H54 (cell line): ENCODE results near the gene PTP4A2.

Source experiments
- DNase-seq: peaks from one replicate; pipeline ENCODE4 v3.0.0; 2011; ENCODE audit warnings: low spot score, mixed read lengths; ENCODE audit not compliant: insufficient read length
- FAIRE-seq: peaks from 3 replicates; lab custom pipeline; 2011; peaks lifted over from hg19 to GRCh38; lab: Jason Lieb, UNC
- POLR2A ChIP-seq: IDR thresholded peaks from 2 replicates; pipeline ENCODE4 v1.6.1; 2011; ENCODE audit warnings: low read depth, mild to moderate bottlenecking, low read length

Gene PTP4A2

DNA sequence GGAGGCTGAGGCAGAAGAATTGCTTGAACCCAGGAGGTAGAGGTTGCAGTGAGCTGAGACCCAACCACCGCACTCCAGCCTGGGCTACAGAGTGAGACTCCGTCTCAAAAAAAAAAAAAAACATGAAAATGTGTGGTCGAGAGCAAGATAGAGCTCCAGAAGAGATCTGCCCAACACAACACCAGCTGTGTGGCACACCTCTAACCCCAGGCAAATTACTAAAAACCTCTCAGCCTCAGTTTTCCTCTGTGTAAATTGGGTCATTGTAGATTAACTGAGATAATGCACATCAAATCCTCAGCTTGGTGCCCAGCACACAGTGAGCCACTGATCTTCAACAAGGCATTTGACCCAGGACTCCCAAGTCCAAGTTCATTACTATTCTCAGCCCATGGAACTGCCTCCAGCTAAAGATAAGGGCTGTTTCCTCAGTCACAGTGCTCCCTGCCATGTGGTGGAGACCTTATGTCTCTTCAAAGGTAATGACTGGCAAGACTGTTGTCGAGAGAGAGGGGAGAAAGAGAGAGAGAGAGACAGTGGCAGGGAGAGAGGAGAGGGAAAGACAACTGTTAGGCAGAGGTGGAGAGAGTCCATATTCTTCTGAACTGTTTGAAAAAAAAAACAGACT lies 58.1 kb downstream of the PTP4A2 start:
- TF ChIP-seq POLR2A, result no peak
- FAIRE-seq (no peak), DNase-seq (no peak)

DNA sequence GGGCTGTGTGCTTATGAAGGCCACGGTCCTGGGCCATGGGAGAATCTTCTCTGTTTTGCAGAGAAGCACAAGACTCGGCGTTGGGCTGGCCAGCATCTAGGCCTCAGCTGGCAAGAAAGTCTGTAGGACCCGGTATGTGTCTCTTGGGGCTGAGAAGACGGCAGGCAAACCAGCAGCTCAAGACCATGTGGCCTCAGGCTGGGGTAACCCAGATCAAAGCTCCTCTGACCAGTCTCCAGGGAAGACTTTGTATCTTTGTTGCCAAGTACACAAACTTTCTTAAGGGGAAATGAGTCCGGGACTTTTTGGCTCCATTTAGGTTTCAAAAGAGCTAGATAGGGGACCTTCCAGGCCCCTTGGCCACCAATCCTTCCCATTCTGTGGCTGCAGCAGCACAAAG lies 60.1 kb downstream of the PTP4A2 start:
- DNase-seq (no peak), FAIRE-seq (no peak)
- TF ChIP-seq POLR2A, result no peak

DNA sequence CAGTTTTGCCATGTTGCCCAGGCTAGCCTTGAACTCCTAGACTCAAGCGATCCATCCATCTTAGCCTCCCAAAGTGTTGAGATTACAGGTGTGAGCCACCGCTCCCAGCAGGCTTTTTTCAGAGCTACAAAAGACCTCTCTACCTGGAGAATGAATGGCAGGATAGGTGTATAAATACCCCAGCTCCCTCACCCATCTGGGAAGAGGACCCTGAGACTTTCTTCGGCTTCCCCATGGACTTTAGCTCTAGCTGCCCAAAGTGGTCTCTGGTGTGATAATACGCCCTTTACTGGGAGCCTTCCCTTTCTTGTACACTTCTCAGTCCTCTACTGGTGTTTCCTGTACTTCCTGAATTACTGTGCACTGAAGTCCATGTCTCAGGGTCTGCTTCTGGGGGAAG lies 60.6 kb downstream of the PTP4A2 start:
- no peak for TF ChIP-seq POLR2A
- no peak for DNase-seq
- no peak for FAIRE-seq

DNA sequence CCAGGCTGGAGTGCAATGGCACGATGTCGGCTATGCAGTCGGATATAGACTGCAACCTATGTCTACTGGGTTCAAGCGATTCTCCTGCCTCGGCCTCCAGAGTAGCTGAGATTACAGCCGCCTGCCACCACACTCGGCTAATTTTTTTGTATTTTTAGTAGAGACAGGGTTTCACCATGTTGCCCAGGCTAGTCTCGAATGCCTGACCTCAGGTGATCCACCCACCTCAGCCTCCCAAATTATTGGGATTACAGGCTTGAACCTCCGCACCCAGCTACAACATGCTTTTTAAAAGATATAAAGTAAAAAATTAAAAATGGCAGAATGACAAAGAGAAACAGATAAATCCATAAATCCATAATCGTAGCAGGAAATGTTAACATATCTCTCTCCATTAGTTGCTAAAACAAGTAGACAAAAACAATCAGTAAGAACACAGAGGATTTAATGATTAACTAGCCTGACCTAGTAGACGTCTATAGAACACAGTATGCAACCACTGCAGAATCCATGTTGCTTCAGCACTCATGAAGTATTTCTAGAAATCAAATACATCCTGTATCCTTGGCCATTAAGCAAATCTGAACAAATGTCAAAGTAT lies 62.4 kb downstream of the PTP4A2 start:
- no peak for DNase-seq
- no peak for TF ChIP-seq POLR2A
- FAIRE-seq, result no peak

DNA sequence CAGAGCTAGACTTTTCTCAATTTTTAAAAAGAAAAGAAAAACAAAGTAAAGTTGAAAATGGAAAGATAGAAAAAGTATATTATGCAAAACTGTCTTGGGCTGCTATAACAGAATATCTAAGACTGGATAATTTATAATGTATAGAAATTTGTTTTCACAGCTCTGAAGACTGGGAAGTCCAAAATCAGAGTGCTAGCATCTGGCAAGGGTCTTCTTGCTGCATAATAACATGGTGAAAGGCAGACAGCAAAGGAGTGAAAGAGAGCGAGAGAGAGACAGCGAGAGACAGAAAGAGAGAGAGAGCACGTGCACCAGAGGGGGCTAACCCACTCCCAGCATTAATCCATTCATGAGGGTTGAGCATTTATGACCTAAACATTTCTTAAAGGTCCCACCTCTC lies 63.2 kb downstream of the PTP4A2 start:
- no peak for DNase-seq
- no peak for TF ChIP-seq POLR2A
- FAIRE-seq, result no peak

DNA sequence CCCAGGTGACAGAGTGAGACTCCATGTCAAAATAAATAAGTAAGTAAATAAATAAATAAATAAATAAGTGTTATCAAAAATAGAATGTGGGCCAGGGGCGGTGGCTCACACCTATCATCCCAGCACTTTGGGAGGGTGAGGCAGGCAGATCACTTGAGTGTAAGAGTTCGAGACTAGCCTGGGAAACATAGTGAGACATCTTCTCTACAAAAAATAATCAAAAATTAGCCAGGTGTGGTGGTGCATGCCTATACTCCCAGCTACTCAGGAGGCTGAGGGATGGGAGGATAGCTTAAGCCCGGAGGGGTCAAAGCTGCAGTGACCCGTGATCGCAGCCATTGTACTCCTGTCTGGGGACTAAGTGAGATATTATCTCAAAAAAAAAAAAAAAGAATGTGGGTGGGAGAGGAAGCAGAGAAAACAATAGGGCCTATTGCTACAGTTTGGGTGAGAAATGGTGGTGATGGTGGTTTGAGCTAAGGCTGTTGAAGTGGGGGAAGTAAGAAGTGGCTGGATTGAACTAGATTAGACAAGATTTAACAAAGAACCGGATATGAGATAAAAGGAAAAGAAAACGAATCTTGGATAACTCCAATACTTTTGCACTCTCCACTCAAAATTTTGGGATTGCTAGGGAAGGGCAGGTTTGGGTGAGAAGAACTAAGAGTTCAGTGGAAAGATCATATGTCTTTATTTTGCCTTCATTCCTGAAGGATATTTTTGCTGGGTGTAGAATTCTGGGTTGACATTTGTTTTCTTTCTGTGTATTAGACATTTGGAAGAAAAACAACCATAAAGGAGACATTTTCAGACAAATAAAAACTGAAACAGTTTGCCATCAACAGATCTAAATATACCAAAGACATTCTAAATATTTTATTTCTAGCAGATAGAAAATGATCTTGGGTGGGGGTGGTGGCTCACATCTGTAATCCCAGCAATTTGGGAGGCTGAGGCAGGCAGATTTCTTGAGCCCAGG lies 65.2 kb downstream of the PTP4A2 start:
- DNase-seq, result no peak
- TF ChIP-seq POLR2A, result no peak
- no peak for FAIRE-seq

DNA sequence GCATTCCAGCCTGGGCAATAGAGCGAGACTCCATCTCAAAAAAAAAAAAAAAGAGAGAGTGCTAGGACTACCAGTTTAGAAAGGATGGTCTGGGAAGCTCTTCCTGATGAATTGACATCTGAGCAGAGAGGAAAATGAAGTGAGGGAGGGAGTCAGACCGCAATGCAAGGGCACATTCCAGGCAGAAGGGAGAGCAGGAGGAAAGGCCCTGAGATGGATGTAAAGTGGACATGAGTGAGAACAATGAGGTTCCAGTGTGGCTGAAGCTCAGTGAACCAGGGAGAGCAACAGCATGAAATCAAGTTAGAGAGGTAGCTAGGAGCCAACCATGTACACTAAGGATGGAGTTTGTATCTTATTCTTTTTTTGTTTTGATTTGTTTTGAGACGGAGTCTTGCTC lies 66.5 kb downstream of the PTP4A2 start:
- DNase-seq (no peak), FAIRE-seq (no peak)
- TF ChIP-seq POLR2A, result no peak

DNA sequence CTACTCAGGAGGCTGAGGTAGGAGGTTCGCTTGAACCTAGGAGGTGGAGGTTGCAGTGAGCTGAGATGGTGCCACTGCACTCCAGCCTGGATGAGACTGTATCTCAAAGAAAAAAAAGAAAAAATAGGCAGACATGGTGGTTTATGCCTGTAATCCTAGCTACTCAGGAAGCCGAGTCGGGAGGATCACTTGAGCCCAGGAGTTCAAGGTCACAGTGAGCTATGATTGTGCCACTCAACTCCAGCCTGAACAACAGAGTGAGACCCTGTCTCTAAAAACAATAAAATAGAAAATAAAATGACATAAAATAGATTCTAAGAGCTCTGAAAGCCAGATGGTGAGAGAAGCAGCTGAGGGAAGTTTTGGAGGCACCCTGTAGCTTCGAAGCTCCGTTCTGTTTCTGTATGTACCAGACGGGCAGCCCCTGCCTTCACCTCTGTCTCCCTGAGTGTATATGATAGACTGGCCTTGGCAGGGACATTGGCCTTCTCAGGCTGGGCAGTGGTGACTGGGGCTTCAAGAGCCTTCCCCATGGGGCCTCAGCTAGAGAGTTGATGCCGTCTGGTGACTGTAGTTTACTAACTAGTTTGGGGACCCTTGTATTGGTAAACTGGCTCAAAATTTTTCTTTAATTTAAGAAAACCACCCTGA lies 68.0 kb downstream of the PTP4A2 start:
- no peak for DNase-seq
- no peak for TF ChIP-seq POLR2A
- no peak for FAIRE-seq

DNA sequence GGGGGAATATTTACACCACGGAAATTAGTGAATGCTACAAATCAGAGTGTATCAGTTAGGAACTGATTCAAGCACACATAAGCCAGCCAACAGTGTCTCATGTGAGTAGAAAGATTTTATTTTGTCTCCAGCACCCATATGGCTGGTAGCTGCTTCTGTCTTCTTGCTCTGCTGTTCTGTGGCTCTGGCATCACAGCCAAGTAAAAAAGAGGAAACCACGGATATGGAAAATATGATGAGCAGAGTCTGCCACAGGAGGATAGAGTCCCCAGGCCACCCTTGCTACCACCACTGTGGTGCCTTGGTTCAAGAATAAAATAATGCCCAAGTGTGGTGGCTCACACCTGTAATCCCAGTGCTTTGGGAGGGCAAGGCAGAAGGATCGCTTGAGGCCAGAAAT lies 68.7 kb downstream of the PTP4A2 start:
- DNase-seq, result no peak
- no peak for TF ChIP-seq POLR2A
- no peak for FAIRE-seq

DNA sequence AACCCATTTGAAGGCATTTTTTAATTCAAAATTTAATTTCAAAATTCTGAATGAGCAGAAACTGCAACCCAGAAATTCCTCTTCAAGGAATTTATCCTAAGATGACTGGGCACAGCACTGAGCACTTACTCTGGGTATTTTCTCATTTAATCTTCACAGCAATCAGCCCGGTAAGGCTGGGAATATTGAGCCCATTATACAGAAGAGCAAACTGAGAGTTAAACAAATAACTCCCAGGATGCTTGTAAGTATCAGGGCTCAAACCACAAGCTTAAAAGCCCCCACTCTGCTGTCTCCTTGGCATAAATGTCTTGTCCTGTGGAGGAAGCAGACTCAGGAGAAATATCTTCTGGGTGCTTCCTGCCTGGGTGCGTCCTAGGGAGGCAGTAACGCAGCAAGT lies 69.3 kb downstream of the PTP4A2 start:
- TF ChIP-seq POLR2A, result no peak
- DNase-seq (no peak), FAIRE-seq (no peak)

DNA sequence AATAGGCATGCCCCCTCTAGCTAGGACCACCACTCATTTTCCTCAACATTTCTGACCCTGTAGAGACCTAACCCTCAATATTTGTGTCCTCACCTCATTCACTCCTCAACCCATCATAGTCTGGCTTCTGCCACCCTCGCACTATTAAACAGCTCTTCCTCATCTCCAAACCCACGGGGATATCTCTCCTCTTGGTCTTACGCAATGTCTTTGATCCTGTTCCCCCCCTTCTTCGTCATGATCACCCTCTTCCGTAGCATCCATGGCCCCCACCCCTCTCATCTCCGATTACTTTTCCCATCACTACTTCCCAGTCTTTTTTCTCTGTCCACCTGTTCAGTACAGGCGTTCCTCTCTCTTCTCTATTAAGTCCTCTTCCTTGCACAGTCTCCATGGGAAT lies 70.6 kb downstream of the PTP4A2 start:
- TF ChIP-seq POLR2A, result no peak
- DNase-seq, result no peak
- FAIRE-seq, result no peak

DNA sequence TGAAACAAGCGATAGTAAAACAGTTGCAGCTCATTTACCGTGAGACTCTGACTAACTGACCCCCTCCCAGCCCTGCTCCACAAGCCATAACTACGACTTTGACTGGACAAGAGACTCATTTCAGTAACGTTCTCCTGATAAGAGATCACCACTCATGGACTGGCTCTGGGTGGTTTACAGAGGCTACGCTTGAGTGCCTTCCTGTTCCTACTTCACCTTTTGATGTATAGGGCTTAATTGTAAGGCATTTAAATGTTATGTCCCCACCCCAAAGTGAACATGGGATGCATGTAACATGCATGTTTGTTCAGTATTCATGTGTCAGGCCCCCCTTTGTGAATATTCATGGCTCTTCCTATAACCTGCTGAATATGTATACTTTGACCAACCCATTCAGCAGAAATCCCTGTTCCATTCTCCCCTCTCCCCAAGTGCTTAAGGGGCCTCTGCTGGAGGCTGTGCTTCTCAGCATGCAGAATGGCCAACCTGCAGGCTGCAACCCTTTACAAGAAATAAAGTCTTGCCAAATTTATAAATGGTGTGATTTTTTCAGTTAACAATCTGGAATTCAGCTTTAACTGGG lies 71.6 kb downstream of the PTP4A2 start:
- FAIRE-seq (no peak), DNase-seq (no peak)
- no peak for TF ChIP-seq POLR2A

DNA sequence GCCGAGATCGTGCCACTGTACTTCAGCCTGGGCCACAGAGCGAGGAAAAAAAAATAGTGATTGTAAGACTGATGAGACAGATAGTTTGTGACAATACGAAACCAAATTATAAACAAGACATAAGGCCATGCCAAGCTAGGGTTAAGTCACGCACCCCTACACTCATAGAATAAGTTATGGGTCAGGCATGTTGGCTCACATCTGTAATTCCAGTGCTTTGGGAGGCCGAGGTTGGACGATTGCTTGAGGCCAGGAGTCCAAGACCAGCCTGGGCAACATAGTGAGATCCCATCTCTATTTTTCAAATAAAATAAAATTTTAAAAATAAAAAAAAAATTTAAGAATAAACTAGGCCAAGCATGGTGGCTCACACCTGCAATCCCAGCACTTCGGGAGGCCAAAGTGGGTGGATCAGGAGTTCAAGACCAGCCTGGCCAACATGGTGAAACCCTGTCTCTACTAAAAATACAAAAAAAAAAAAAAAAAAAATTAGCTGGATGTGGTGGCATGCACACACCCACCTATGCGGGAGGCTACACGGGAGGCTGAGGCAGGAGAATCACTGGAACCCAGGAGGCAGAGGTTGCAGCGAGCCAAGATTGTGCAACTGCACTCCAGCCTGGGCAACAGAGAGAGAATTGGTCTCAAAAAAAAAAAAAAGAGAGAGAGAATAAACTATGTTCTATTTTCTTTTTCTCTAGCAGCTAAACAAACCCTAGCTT lies 72.3 kb downstream of the PTP4A2 start:
- no peak for TF ChIP-seq POLR2A
- no peak for FAIRE-seq
- DNase-seq, result no peak
